ENCODE results near the gene SMG6.
A peak's percentile ranks its signal among the peaks of the same experiment; 100 is the strongest.

The SMG6 gene

DNA sequence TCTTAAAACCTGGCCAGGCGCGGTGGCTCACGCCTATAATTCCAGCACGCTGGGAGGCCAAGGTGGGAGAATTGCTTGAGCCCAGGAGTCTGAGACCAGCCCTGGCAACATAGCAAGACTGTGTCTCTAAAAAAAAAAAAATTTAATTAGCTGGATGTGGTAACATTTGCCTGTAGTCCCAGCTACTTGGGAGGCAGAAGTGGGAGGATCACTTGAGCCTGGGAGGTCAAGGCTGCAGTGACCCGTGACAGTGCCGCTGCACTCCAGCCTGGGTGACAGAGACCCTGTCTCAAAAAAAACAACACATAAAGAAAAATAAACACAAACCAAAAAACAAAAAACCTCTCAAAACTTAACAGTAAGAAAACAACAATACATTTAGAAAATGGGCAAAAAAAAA lies 106.3 kb downstream of the SMG6 start:
- no peak for DNase-seq

DNA sequence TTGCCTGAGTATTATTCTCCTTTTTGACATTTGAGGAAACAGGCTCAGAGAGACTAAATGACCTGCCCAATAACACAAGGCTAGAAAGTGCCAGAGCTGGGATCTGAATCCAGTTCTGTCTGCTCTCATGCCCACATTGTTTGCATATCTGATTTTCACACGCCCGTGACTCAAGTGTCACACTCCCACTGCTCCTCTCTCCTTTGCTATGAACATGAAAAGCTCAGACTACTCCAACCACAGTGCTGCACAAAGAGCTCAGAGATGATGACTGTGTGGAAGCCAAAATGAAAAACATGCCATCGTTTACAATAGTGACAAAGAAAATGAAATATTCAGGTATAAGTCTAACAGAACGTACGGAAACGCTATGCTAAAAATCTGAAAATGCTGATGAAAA lies 107.9 kb downstream of the SMG6 start:
- DNase-seq, result no peak

DNA sequence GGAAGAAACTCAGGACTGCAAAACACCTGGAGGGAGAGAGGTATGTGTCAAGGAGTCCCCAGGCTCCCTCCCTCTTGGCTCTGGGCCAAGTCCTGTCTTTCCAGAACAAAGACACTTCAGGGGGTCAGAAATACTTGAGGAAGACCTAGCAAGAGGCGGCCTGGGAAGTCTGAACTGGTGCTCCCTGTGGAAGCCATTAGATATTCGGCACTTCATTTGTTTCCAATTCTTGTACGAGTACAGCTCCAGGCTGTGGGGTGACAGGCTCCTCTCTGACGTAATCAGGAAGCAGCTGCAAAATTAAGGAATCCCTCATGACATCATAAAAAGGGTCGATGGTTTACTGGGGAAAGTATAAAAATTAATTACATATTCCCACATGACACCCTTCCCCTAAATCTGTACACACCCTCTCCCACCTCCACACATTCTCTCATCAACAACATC lies 108.7 kb downstream of the SMG6 start:
- no peak for DNase-seq

DNA sequence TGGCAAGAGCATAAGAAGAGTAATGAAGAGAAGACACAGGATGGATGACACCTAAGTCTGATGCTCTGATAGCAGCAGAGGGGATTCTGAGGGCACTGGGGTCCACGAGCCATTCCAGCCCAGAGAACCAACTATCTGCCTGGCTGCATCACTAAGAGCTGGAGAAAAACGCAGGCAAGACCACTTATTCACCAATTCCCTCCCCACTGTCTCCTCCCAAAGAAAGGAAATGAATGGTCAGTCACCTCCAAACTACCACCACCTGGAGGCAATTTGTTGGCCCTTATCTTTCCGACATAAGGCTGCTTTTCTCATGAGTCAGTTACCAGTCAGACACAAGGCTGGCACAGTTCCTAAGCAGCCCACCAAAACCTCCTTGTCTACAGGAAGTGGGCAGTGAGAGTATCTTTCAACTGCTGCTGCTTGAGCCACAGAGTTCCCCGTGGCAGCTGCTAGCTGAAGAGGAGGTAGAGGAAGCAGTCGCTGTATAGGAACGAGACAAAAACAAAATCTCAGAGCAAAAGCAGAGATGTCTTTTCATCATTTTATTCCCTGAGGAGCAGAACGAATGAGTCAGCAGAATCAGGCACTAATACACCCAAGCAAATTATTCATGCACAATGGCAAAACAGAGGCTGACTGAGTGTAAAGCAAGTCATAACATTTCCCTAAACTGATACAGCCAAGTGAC lies 111.1 kb downstream of the SMG6 start:
- DNase-seq, result peak; percentile 51

DNA sequence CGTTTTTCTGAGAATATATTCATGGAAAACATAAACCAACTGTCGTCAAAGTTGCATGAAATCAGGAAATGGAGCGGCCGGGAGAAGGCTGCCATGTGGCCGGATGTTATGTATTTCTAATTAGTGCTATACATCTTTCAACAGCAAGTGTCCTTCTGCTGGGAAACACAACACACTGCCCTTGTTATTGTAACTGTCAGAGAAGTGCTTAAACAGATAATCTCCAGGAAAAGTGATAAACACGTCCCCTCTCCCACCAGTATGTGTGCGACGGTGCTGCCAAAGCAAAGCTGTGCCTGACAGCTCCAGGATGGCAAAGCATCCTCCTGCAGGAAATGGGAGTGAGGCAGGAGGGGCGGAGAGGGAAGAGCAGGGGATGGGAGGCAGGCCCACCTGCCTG lies 111.8 kb downstream of the SMG6 start:
- DNase-seq, result no peak

DNA sequence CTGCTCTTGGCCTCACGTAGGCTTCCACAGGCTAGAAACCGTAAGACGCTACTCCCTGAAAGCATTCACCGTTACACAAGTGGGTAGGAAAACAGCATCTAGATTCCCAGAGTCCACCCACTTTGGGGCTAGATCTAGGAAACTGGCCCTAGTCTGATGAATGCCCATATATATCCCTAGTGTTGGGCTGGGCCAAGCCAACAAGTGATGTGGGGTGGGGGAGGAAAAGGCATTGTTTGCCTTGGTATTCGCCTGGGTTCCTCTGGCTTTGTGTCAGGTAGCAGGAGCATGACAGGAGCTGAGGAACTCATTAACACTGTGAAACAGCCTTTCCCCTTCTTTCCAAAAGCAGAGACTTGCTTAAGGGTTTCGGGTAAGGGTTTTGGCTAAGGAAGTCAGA lies 112.4 kb downstream of the SMG6 start:
- no peak for DNase-seq

DNA sequence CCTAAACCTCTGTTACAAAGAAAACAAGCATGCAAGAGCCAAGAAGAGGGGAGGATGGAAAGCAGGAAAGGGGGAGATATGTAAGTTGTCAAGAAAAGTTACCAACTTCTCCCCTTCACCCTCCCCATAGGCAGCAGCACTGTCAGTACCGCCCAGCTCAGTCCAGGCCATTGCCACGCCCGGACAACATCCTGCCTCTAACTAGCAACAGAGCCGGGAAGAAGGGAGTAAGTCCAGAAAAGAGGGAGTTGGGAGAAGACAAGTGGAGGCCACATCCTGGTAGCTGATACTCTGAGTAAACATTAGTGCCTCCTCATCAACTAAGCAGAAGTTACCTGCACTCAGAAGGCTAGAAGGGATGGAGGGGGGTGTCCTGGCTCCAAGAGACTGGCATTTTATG lies 113.6 kb downstream of the SMG6 start:
- DNase-seq, result no peak

DNA sequence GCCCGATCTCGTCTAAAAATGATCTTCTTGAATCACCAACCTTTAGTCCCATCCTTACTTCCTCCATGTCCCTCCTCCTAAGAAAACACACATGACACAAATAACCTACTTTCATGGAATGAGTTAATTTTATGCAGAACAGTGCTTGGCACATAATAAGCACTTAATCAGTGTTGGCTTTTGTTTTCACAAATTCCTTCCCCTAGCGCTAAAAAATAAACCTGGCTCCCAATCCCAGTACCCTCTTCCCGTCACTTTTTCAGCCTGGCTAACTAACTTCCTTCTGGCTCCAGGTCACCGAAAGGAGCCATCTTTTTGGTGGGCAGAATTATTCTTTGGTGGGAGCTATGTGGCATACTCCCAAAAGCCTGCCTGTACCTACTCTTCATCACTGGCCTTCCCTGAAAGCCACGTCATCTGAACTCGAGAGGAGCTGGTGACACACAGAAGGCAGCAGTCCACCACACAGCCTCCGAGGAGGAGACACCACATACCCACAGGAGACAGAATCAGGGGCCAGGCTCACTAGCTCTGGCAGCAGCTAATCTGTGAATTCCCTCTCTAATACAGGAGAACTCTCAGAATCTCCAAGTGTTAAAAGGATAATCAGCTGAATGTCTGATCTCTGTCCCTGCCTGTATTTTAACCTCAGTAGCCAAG lies 114.5 kb downstream of the SMG6 start:
- no peak for DNase-seq

DNA sequence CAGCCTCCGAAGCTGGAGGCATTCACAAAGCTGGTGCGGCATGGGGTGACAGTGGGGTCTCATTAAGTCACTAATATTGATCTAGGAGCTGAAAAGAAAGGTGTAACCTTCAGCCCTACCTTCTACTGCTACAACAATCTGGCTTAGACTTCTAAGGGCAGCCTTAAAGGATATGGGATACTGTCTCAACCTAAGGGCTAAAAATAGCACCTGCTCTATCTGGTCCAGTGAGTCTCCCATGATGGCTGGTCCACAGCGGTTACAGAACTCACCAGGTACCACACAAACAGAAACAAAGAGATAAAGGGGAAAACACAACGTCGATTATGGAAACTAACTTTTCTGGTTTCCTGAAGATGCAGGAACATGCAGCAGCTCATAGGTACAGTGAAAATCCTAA lies 115.8 kb downstream of the SMG6 start:
- DNase-seq, result no peak

DNA sequence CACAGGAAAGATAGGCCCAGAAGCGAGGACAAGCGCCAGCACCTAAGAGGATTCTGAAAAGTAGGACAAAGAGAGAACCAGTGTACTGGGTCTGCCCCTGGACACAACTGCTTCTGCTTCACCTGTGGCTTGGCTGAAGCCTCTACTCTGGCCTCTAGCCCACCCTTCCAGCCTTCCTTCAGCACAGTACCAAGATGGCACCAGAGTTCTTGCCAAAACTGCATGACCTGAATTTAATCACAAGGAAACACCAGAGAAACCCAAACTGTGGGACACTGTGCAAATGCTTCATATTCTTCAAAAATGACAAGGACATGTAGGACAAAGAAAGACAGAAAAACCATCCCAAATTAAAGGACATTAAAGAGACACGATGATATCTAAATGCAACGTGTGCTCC lies 116.6 kb downstream of the SMG6 start:
- no peak for DNase-seq

DNA sequence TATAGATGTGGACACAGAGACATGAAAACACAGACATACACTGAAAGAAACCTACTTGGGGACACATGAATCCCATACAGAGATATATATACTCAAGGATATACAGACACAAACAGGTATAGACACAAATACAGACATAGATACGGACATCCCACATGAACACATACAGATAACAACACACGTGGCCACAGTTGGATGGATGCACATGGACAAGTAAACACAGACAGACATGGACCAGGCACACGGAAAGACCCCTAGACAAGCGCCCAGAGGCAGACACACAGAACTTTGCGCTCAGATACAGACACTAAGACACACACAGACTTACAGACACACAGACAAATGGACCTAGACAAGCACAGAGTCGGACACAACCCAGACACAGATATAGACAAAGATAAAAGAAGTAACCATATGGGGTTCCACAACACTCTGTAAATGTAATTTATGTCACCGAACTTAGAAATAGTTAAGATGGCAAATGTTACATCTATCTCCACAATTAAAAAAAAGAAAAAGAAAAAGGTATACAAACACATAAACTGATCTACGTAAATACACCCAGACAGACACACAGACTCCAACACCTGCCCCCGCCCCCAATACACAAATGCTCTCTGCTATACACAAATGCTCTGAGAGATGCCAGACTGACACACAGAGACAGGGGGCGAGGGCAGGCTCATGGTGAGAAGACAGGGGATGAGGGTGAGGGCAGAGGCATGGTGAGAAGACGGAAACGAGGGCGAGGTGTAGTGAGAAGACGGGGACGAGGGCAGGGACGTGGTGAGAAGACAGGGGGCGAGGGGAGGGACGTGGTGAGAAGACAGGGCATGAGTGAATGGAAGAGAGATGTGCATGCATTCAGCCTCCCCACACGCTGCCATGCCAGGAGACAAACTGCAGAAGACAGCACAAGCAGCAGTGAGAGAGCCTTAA lies 118.3 kb downstream of the SMG6 start:
- no peak for DNase-seq

DNA sequence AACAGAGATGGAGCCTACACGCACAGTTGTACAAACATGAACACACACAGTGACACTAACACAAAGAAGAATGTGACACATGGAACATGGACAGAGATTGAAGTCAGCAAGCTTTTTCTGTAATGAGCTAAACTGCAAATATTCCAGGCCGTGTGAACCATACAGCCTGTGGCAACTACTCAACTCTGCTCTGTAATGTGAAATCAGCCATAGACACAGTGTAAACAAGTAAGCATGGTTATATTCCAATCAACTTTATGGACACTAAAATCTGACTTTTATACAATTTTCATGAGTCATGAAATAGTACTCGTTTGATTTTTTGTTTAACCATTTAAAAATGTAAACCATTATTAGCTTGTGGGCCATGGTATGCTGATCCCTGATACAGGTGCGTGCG lies 120.2 kb downstream of the SMG6 start:
- DNase-seq, result no peak

DNA sequence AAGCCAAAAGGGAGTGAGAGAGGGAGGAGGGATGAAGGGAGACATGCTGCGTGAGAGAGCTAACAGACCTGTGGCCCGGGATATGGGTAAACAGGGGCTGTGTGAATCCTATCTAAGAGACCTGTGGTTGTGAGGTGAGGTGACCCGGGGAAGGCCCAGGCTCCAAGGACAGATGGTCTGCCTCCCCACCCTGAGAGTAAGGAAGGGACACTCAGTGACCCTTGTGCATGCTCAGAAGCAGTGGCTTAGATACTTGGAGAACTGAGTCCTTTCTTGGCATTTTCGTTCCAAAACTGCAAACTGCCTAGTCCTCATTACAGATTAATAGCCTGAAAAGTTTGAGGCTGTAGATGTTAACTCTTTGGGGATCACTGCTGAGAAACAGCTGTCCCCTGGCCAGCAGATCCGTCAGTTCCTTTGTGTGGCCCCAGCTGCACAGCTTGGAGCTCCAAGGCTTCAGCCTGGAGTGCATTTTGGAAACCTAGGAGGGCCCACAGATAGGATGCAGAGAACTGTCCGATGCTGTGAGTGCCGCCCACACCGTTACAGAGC lies 121.6 kb downstream of the SMG6 start:
- no peak for DNase-seq

DNA sequence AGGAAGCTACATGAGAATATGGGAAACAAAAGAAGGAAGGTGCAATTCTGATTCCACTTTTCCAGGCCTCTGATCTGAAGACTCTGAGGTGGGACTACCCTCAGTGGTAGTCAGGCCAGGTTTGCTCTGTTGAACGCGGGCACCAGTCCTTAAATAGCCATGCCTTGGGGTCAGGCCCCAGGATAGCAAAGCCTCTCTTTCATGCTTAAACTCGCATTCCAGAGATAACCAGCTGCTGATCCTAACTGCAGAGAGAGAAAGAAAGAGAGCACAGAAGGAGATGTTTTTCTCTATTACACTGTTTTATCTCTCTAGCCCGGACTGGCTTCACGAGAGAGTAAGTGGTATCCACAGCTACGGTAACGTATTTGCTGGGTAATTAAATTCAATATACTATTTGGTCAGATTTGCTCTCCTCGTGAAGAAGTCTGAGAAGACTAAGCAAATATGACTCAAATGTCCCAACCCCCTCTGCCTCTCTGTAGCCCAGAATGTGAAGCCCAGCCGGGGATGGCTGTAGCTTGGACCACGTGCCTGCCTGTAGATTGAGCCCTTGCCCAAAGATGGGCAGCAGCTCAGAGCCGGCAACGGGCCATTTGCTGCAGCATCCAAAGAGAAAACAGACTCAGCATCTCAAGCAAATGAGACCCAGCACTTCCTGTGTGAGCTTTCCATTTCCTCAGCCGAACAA lies 122.2 kb downstream of the SMG6 start:
- DNase-seq, result no peak

DNA sequence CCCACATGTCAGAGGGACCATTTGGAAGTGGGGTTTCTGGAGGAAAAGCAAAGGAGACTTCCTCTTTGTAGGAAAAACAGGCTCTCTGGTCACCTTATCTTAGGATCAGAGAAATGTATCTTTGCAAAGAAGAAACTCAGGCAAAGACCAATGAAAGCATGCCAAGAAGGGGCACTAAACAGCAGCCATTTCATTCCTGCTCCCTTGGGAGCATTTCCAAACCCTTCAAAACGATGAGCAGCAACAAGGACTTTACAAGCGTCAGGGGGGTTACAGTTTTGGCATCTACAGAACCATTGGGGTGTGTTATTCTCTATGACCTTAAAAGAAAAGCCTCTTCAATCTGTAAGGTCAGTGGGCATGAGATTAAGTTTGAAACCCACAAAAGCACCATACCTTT lies 122.8 kb downstream of the SMG6 start:
- DNase-seq, result no peak

DNA sequence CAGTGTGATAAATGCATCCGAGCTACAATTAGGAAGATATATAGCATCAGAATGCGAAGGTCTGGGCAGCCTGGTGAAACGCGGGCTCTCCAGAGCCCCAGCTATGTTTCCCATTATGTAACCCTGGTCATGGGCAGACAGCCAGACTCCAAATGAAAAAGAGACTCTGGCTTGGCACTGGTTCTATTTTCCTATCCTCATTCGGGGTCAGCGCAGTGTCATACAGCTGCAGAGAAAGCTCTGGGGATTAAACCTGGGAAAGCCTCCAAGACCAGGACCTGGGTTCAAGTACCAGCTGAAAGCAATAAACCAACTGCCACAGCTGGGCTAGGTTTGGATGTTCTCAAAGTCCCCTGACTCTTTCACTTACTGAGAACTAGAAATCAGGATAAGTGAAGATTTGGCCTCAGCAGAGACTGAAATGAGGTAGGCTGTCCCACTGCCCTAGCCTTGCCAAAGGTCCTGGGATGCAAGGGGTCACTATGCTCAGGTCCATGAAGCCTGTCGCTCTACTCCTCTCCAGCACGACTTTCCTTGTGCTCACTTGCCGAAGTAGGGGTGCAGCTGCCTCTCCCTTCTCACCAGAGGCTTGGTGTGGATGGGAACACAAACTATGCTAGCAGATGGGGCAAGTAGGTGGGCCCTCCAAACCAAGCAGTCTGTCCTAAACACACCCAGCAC lies 123.8 kb downstream of the SMG6 start:
- DNase-seq, result no peak

DNA sequence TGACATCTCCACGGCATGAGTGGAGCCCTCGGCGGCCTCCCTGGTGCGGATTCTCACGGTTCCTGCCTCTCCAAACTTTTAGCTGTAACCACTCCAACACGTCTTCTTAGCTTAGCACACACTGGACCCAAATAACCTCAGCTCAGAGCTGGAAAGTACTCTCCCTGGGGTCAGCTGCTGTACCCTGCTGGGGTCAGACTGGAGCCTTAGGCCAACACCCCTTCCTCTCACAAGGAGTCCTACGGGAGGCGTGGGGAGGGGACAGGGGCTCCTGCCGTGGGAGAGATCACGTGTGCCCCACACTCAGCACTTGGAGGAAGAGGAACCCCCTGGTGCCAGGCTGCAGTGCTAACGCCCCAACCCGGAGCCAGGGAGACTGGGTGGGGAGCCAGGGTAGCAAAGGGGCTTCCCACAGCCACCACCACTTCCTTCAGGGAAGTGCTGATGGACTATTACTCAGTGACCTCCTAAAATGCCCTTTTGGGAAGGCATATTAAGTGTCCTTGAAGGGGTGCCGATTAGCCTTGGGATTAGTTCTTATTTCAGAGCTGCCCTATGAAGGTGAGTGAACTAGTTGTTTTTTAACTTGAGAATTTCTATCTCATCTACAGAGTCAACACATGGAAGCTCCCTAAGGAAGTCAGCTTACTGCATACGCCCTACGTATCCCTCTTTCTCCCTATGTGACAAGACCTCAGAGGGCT lies 124.6 kb downstream of the SMG6 start:
- DNase-seq, result no peak

DNA sequence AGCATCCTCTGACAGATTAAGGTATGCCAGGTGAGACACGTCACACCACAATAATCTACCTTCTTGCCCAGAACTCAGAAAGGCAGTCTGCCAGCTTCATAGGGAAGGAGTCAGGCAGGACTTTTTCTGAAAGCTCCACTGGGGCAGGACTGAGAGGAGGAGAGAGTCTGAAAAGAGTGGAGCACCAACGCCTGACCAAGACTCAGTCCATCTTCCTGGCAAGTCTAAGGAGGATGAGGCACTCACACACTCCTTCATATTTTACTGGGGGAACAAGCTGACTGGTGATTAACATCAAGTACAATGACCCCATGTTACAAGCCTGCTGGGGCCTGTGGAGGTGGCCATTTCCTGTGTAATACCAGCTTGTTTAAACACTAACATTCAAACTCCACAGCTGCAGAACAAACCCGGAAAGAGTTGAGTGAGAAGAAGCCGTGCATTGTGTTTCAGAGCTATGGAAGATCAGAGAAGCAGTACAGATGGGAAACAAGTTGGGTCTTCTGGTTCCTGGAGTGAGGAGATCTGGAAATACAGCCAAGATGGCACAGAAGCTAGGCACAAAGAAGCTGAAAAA lies 126.3 kb downstream of the SMG6 start:
- DNase-seq, result no peak

DNA sequence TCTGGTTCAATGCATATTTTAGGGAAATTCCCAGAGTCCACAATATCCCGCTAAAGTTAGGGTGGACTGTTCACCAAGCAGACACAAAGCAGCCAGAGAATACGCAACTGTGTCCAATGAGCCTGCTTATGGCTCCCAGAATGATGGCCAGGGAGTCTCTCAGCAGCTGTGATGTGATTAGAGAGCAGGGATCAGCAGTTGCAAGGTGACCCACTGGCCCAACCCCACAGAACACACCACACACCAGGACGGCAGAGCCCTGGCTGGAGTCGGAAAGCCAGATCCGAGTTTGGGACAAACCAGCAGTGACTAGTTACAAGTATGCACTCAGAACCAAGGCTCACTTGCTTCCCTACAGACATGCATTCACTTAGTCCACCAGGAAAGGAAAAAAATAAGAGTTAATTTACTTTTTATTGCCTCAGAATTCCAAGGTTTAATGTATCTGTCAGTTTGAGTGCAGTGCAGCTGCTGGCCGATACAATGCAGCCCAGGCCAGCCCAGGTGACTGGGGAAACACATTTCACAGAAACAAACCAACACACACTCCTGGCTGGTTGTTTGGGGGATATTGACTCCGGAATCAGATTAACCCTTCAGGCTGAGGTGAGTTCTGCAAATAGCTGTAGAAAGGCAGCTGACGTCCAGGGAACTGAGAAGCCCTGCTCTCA lies 127.0 kb downstream of the SMG6 start:
- DNase-seq, result no peak

DNA sequence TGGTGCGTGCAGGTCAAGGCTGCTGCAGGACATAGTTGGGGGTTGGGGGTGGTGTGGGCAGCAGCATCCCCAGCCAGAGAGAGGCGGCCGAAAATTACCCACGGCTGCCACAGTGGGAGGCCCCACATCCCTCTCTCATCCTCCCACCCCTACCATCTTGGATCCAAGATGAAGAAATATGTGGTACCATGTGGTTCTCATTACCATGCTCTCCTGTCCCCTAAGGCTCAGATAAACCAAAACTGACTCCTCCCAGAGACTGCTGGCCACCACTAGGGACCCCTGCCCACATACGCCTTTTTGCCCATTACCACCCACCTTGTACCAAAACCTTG lies 128.3 kb downstream of the SMG6 start:
- no peak for DNase-seq

Data from activated T-cell treated with anti-CD3 and anti-CD28 coated beads, Interleukin-2, amount 50 U/mL, for 1 hour (primary cell).